Esophagus muscularis mucosa (tissue), 3 donors: ENCODE data around the gene ADCY5.

Experiments
- POLR2A ChIP-seq: fragments of 450-650 bp; IDR thresholded peaks from one replicate; pipeline ENCODE4 v1.6.1; 2017; ENCODE audit warnings: antibody characterized with exemption, moderate library complexity, mild to moderate bottlenecking, low read depth
- TF ChIP-seq, protein P1 (sequence below), 3 experiments: fragments of 200-600 bp in 2 of 3; fragments of 450-650 bp in 1 of 3; sonication (generic) in 2 of 3; IDR thresholded peaks; one replicate each; pipeline ENCODE4 v1.5.1; 2017 to 2019; ENCODE audit warnings: antibody characterized with exemption in 3 of 3, mild to moderate bottlenecking in 2 of 3, moderate library complexity in 1 of 3

- TF ChIP-seq, protein P1, sequence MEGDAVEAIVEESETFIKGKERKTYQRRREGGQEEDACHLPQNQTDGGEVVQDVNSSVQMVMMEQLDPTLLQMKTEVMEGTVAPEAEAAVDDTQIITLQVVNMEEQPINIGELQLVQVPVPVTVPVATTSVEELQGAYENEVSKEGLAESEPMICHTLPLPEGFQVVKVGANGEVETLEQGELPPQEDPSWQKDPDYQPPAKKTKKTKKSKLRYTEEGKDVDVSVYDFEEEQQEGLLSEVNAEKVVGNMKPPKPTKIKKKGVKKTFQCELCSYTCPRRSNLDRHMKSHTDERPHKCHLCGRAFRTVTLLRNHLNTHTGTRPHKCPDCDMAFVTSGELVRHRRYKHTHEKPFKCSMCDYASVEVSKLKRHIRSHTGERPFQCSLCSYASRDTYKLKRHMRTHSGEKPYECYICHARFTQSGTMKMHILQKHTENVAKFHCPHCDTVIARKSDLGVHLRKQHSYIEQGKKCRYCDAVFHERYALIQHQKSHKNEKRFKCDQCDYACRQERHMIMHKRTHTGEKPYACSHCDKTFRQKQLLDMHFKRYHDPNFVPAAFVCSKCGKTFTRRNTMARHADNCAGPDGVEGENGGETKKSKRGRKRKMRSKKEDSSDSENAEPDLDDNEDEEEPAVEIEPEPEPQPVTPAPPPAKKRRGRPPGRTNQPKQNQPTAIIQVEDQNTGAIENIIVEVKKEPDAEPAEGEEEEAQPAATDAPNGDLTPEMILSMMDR (IDR thresholded peaks at IDR 0.05) = no peak
- TF ChIP-seq POLR2A = no peak
These were observed 18.2 kb upstream of the ADCY5 start for GRCh38 chr3:123467046-123467445.
